ENCODE results near the gene SIRT7.

SIRT7 gene

GRCh38 chr17:81904600-81905423, 13.2 kb downstream of the SIRT7 start:
- FAIRE-seq = no peak

- FAIRE-seq = no peak
These were observed 13.9 kb downstream of the SIRT7 start for GRCh38 chr17:81903896-81904599.

- no peak for FAIRE-seq
These were observed 14.6 kb downstream of the SIRT7 start for GRCh38 chr17:81903415-81903831.

- FAIRE-seq = no peak
These were observed 15.1 kb downstream of the SIRT7 start for GRCh38 chr17:81902653-81903414.

- FAIRE-seq = no peak
These were observed 15.8 kb downstream of the SIRT7 start, which contains the start of gene NPB for GRCh38 chr17:81902023-81902652. NPB (plus strand) TSS chr17:81902238; CDS start chr17:81902278, 40 bp downstream.

- no peak for FAIRE-seq
These were observed 16.6 kb downstream of the SIRT7 start for GRCh38 chr17:81901167-81902022.

GRCh38 chr17:81900181-81900820, 17.7 kb downstream of the SIRT7 start:
- no peak for FAIRE-seq

- no peak for FAIRE-seq
These were observed 18.3 kb downstream of the SIRT7 start for GRCh38 chr17:81899514-81900166.

GRCh38 chr17:81898885-81899284, 19.1 kb downstream of the SIRT7 start:
- no peak for FAIRE-seq

GRCh38 chr17:81898029-81898866, 19.7 kb downstream of the SIRT7 start:
- no peak for FAIRE-seq

- no peak for FAIRE-seq
These were observed 22.6 kb downstream of the SIRT7 start for GRCh38 chr17:81895400-81895799.

- no peak for FAIRE-seq
These were observed 26.7 kb downstream of the SIRT7 start for GRCh38 chr17:81891303-81891552.

- no peak for FAIRE-seq
These were observed 27.3 kb downstream of the SIRT7 start for GRCh38 chr17:81890447-81891302.

GRCh38 chr17:81889602-81890001, 28.4 kb downstream of the SIRT7 start:
- no peak for FAIRE-seq

- no peak for FAIRE-seq
These were observed 28.9 kb downstream of the SIRT7 start for GRCh38 chr17:81888988-81889595.

- FAIRE-seq = no peak
These were observed 29.6 kb downstream of the SIRT7 start for GRCh38 chr17:81888105-81888987.

GRCh38 chr17:81885869-81886548, 32.0 kb downstream of the SIRT7 start:
- FAIRE-seq = no peak
